Osteoblast (primary cell): ENCODE results near the gene SLC37A2. TPM values are rescaled to one million over a fixed set of nuclear protein-coding genes. Genes with fewer than 3 reads are reported as not detected.

Experiments
- DNase-seq: peaks from one replicate; pipeline ENCODE4 v3.0.0; 2011; ENCODE audit warnings: low spot score, mixed read lengths; ENCODE audit not compliant: insufficient read length; ENCODE audit errors: missing footprints
- H2AFZ ChIP-seq: 2 replicates; pipeline ENCODE4 v1.6.0; 2011; ENCODE audit warnings: mild to moderate bottlenecking, low read length
- H3K27ac ChIP-seq: 2 replicates; pipeline ENCODE4 v1.5.1; 2011; ENCODE audit warnings: mild to moderate bottlenecking, low read depth, low read length, moderate library complexity
- H3K27me3 ChIP-seq: 2 replicates; pipeline ENCODE4 v1.6.0; 2012; ENCODE audit warnings: mild to moderate bottlenecking, control low read depth, inconsistent platforms, low read length, moderate library complexity; ENCODE audit not compliant: insufficient read depth
- H3K36me3 ChIP-seq: 2 replicates; pipeline ENCODE4 v1.5.1; 2011; ENCODE audit warnings: mild to moderate bottlenecking, low read length, control low read depth, moderate library complexity; ENCODE audit not compliant: insufficient read depth
- H3K4me1 ChIP-seq: 2 replicates; pipeline ENCODE4 v1.5.1; 2011; ENCODE audit warnings: mild to moderate bottlenecking, low read length, control low read depth, moderate library complexity; ENCODE audit not compliant: insufficient read depth
- H3K4me2 ChIP-seq: 2 replicates; pipeline ENCODE4 v1.6.0; 2011; ENCODE audit warnings: mild to moderate bottlenecking, low read length; ENCODE audit not compliant: insufficient read depth
- H3K4me3 ChIP-seq: fragments of 200-600 bp; sonication (generic); 3 replicates; pipeline ENCODE4 v1.5.1; 2012; ENCODE audit warnings: mild to moderate bottlenecking, low read length, inconsistent platforms; ENCODE audit not compliant: insufficient read depth
- H3K79me2 ChIP-seq: 2 replicates; pipeline ENCODE4 v1.6.0; 2012; ENCODE audit warnings: mild to moderate bottlenecking, low read length, control low read depth, inconsistent platforms; ENCODE audit not compliant: insufficient read depth
- H3K9me3 ChIP-seq: 2 replicates; pipeline ENCODE4 v1.5.1; 2011; ENCODE audit warnings: low read depth, low read length, control low read depth
- H4K20me1 ChIP-seq: 2 replicates; pipeline ENCODE4 v1.6.0; 2012; ENCODE audit warnings: mild to moderate bottlenecking, low read length, control low read depth; ENCODE audit not compliant: insufficient read depth
- total RNA-seq: library from RNA; depleted of rRNA; stranded (reverse); fragments of >200 nt; gene quantifications from 2 replicates; pipeline ENCODE4 v1.2.3, GENCODE V29; 2012
- TF ChIP-seq, protein P1 (sequence below): IDR thresholded peaks from 2 replicates; pipeline ENCODE4 v1.5.1; 2011; ENCODE audit warnings: mild to moderate bottlenecking, low read depth, low read length, moderate library complexity; ENCODE audit errors: extremely low read depth

The SLC37A2 gene
- total RNA-seq, 1 donor, result 0.36 TPM

GRCh38 chr11:125110506-125110905 lies 47.4 kb downstream of the SLC37A2 start:
- H3K4me2 ChIP-seq, result peak overlapping the region; percentile 88
- H3K4me1 ChIP-seq, result no peaks in the 10 kb centered on the region
- H2AFZ ChIP-seq, result no peak overlapping the region
- H4K20me1 ChIP-seq, result no peaks in the 10 kb centered on the region
- no peaks in the 10 kb centered on the region for H3K36me3 ChIP-seq
- peak overlapping the region; percentile 85 for H3K4me3 ChIP-seq
- no peak for DNase-seq
- TF ChIP-seq, protein P1, sequence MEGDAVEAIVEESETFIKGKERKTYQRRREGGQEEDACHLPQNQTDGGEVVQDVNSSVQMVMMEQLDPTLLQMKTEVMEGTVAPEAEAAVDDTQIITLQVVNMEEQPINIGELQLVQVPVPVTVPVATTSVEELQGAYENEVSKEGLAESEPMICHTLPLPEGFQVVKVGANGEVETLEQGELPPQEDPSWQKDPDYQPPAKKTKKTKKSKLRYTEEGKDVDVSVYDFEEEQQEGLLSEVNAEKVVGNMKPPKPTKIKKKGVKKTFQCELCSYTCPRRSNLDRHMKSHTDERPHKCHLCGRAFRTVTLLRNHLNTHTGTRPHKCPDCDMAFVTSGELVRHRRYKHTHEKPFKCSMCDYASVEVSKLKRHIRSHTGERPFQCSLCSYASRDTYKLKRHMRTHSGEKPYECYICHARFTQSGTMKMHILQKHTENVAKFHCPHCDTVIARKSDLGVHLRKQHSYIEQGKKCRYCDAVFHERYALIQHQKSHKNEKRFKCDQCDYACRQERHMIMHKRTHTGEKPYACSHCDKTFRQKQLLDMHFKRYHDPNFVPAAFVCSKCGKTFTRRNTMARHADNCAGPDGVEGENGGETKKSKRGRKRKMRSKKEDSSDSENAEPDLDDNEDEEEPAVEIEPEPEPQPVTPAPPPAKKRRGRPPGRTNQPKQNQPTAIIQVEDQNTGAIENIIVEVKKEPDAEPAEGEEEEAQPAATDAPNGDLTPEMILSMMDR, result no peak
- H3K27ac ChIP-seq, result no peak overlapping the region
- peaks cover 9% of the 10 kb centered on the region for H3K79me2 ChIP-seq
- H3K27me3 ChIP-seq, result no peaks in the 10 kb centered on the region
- no peaks in the 10 kb centered on the region for H3K9me3 ChIP-seq

DNA sequence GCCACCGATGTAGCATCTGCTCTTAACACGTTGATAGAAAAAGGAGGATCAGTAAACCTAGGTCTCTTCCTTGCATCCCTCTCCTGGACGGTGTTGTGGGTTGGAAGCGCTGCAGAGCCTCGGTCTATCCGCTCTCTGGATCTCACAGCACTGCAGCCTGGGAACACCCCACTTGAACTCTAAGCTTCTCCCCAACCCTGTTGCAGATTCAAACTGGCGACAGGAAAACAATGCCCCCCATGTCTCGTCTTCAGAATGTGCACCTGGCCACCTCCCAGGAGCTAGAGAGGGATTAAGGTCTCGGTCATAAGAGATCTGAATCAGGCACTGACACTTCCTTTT lies 47.9 kb downstream of the SLC37A2 start:
- H3K4me3 ChIP-seq, result peak overlapping the region; percentile 85
- H4K20me1 ChIP-seq, result no peaks in the 10 kb centered on the region
- H3K9me3 ChIP-seq, result no peaks in the 10 kb centered on the region
- H2AFZ ChIP-seq, result peak overlapping the region; percentile 93
- no peaks in the 10 kb centered on the region for H3K36me3 ChIP-seq
- H3K4me2 ChIP-seq, result peak overlapping the region; percentile 88
- H3K79me2 ChIP-seq, result peaks cover 9% of the 10 kb centered on the region
- no peaks in the 10 kb centered on the region for H3K4me1 ChIP-seq
- peak overlapping the region; percentile 75 for H3K27ac ChIP-seq
- TF ChIP-seq, protein P1, result no peak
- DNase-seq, result no peak
- H3K27me3 ChIP-seq, result no peaks in the 10 kb centered on the region

GRCh38 chr11:125111343-125112207 lies 48.5 kb downstream of the SLC37A2 start, which contains the start of gene TMEM218:
Gene TMEM218 (minus strand): TSS chr11:125111626. CDS start chr11:125102241, 9,385 bp downstream.
- H3K27ac ChIP-seq, result peak within 1 kb of the TSS; percentile 75
- peak within 1 kb of the TSS; percentile 99 for H2AFZ ChIP-seq
- TF ChIP-seq, protein P1, result no peak
- H3K4me3 ChIP-seq, result peak within 1 kb of the TSS; percentile 85
- no peaks in the 10 kb centered on the region for H3K36me3 ChIP-seq
- H3K27me3 ChIP-seq, result no peaks in the 10 kb centered on the region
- H3K9me3 ChIP-seq, result no peaks in the 10 kb centered on the region
- H4K20me1 ChIP-seq, result no peaks in the 10 kb centered on the region
- peak; percentile 99 for DNase-seq
- H3K4me2 ChIP-seq, result peak within 1 kb of the TSS; percentile 91
- H3K79me2 ChIP-seq, result peaks cover 9% of the 10 kb centered on the region
- H3K4me1 ChIP-seq, result no peaks in the 10 kb centered on the region

GRCh38 chr11:125112208-125112604 lies 49.1 kb downstream of the SLC37A2 start:
- TF ChIP-seq, protein P1, result no peak
- Histone ChIP-seq H3K27ac (peak overlapping the region; percentile 60), H3K4me3 (peak overlapping the region; percentile 71), H4K20me1 (no peaks in the 10 kb centered on the region), H3K27me3 (peaks cover 4% of the 10 kb centered on the region), H2AFZ (peak overlapping the region; percentile 99), H3K4me1 (no peaks in the 10 kb centered on the region), H3K9me3 (no peaks in the 10 kb centered on the region), H3K79me2 (peaks cover 9% of the 10 kb centered on the region), H3K4me2 (peak overlapping the region; percentile 91), H3K36me3 (no peaks in the 10 kb centered on the region)
- DNase-seq, result no peak
